KG1 (cell line): Measurements from ENCODE around the gene GTPBP2.

Experiments used
- DNase-seq: peaks from one replicate; lab custom pipeline; 2025; lab: John Stamatoyannopoulos, UW

Gene GTPBP2, protein sequence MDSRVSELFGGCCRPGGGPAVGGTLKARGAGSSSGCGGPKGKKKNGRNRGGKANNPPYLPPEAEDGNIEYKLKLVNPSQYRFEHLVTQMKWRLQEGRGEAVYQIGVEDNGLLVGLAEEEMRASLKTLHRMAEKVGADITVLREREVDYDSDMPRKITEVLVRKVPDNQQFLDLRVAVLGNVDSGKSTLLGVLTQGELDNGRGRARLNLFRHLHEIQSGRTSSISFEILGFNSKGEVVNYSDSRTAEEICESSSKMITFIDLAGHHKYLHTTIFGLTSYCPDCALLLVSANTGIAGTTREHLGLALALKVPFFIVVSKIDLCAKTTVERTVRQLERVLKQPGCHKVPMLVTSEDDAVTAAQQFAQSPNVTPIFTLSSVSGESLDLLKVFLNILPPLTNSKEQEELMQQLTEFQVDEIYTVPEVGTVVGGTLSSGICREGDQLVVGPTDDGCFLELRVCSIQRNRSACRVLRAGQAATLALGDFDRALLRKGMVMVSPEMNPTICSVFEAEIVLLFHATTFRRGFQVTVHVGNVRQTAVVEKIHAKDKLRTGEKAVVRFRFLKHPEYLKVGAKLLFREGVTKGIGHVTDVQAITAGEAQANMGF

GRCh38 chr6:43629104-43629504 is at the start of gene GTPBP2:
Gene GTPBP2 (minus strand): TSS chr6:43629264. CDS start chr6:43629162, 102 bp downstream.
- DNase-seq, result peak; percentile 93

GRCh38 chr6:43678341-43678740 is 49.3 kb upstream of the GTPBP2 start:
- no peak for DNase-seq

- DNase-seq, result no peak
These were observed 48.7 kb upstream of the GTPBP2 start for GRCh38 chr6:43677759-43678158.

DNA sequence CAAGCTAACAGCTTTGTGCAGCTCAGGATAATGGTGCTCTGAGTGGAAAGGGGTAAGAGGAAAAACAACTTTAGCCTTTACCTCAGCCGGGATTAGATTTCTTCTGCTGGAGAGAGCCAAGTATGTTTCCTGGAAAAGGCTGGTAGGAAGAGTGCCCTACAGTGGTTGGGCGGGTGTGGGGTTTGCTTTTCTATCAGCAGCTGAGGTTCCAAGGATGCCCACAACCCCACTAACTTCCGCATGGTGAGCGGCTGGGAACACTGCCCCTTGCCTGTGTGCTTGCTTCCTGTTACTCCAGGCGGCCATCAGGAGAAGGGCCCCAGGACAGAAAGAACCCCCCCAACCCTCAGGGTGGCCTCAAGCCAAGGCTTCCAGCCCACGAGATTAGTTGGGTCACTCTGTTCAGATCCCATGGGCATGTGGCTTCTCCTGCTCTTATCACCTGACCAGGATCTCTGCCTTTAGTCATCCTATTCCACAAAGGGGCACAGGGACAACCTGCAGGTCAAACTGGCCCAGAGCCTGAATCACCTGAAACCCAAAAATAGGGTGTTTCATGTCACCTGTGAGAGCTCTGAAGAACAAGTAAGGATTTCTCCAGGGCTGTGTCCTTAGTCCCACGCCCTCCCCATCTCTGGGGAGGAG is 48.0 kb upstream of the GTPBP2 start:
- no peak for DNase-seq

- no peak for DNase-seq
These were observed 45.9 kb upstream of the GTPBP2 start for GRCh38 chr6:43674921-43675320.

- DNase-seq, result no peak
These were observed 45.2 kb upstream of the GTPBP2 start for GRCh38 chr6:43674291-43674690.

GRCh38 chr6:43673444-43674084 is 44.5 kb upstream of the GTPBP2 start:
- no peak for DNase-seq

GRCh38 chr6:43671801-43672690 is 43.0 kb upstream of the GTPBP2 start:
- DNase-seq, result no peak

DNA sequence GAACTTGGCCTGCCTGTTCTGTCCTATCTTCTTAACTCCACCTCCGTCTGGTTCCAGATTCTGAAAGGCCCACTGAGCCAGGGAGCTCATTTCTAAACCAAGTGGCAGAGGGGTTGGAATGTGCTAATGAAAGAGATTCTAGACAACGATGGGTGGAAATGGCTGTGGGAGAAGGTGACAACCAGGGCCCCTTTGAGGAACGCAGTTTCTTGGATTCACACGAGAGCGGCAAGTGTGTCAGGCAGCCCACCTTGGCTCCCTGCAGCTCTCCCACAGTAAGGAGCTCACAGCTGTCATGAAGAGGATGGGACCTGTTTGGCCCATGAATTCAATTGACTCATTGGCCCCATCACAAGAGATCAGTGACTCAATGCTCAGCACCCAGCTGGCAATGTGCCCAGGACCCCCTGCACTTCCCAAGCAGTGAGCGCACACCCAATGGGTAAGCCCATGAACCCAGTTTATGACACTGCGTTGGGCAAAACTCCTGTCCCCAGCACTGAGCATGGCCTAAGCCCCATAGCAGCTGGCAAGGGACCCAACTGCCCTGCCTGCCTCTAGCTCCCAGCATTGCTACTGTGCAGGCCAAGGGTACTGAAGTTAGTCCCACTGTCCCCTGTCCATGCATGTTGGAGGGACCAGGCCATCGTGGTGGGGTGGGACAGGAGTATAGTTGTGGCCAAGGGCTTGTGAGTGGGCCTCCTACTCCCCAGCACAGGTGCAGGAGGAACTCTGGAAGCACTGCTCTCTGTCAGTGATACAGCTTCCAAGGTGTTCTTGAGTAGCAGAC is 42.1 kb upstream of the GTPBP2 start:
- DNase-seq, result no peak

DNA sequence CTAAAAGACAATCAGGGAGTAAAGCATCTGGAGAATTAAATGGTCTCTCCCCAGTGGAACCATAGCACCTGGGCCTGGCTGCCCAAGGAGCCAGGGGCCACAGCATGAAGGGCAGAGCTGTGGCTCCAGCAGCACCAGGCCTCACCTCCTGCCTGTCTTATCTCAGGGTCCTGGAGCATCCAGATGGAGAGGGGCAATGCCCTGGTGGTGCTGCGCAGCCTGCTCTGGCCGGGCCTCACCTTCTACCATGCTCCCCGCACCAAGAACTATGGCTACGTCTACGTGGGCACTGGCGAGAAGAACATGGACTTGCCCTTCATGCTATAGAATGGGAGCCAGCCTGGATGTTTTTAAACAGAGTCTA is 41.5 kb upstream of the GTPBP2 start:
- no peak for DNase-seq

GRCh38 chr6:43669922-43670622 is 41.0 kb upstream of the GTPBP2 start:
- DNase-seq, result no peak

DNA sequence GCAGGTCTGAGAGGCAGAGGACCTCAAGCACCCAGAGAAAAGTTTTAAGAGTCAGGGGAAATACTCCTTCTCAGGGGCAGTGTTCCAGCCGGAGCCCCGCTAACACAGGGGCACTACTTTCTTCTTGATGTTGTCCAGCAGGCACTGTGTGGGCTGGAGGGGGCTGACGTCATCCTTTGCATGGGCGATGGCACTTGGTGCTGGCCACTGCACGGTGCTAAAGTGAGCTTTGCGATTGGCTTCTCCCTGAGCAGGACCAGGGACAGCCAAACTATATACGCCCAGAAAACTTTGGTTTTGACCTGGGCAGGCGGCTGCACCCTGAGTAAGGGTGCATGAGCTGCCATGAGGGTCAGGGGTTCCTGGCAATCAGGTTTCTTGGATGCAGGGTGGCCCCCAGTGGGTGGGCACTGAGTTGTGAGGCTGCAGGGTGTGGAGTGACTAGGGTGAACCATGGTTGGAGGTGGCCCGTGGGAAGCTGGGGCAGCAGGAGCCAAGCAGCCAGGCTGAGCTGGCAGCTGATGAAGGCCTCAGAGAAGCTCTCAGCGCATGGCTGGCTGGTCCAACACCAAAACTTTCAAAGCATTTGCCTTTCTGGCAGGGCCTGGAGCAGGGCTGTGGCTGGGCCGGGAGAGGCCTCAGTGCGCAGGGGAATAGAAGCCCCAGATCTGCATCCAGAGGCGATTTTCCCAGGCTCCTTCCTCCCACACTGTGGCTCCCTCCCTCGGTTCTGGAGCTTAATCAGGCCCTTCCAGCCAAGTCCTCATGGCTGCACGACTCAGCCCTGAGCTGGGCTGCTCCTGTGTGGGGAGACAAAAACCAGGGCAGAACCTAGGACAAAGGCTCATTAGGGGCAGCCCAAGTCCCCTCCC is 40.2 kb upstream of the GTPBP2 start:
- no peak for DNase-seq

DNA sequence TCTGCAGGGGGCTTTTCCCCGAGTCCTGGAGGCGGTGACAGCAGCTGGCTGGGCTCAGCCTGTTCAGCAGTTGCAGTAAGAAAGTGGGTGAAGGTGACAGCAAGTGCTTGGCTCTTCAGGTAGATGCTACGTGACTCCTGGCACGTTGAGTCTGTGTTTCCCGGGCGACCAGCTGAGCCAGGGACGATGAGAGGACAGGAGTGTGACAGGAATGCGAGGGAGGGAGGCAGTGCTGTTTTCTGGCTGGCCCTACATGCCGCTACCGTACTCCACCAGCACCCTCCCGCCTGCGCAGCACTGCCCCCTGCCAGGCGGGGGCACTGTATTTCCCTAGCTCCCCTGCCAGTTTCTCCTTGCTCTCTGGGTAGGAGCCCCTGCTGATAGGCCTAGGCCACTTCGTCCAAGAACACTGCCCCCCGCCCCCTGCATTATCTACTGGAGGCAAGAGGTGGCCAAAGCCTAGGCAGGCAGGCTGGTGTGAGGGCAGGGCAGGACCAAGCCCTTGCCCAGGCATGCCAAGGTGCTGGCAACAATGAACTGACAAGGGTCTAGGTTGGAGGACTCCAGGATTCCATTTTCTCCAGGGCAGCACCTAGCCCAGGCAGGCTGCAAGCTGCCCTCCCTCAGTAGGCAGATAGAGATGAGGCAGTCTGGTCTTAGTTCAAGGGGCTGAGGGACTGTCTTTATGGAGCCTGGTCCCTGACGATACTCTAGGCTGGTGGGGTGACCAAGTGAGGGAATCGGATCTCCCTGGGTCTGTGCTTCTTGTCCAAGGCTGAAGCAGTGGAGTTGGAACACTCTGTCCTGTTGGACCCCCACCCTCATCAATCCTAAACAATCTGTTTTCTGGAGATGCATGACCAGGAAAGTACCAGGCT is 39.3 kb upstream of the GTPBP2 start:
- no peak for DNase-seq

- DNase-seq, result peak; percentile 61
These were observed 38.4 kb upstream of the GTPBP2 start for GRCh38 chr6:43667245-43668150.

DNA sequence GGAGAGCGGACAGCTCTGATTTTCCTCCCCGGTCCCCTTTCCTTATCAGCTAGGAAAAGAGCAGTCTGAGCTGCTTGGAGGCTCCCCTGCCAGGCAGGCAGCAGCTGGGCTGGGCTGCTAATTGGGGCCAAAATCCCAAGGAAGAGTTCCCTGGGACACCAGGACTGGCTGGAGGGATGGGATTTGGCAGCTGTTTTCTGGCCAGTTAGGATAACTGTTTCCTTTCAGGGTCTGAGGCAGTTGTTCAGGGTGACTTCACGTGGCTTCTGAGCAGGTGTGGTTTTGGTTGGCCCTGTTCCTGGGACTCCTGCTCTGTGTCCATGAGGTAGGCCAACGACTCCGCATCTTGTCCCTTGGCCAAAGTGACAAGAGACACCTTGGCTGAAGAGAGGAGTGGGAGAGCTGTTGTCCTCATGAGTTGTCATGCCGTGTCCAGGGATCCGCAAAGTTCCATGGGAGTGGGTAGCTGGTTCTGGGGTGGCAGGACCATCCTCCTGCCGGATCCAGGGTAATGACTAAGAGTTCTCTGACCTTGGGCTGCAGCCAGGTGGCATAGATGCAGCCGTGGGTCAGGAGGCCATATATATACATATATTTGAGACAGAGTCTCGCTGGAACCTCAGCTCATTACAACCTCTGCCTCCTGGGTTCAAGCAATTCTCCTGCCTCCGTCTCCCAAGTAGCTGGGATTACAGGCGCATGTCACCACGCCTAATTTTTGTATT is 37.3 kb upstream of the GTPBP2 start:
- DNase-seq, result no peak

GRCh38 chr6:43665376-43665775 is 36.3 kb upstream of the GTPBP2 start:
- no peak for DNase-seq
